ENCODE results near the gene BAHD1.
"Not testable (repeated sequence)": the region's sequence is repeated elsewhere in the genome, so short reads cannot be mapped to it uniquely, and the experiment has no call there.

Gene BAHD1

DNA sequence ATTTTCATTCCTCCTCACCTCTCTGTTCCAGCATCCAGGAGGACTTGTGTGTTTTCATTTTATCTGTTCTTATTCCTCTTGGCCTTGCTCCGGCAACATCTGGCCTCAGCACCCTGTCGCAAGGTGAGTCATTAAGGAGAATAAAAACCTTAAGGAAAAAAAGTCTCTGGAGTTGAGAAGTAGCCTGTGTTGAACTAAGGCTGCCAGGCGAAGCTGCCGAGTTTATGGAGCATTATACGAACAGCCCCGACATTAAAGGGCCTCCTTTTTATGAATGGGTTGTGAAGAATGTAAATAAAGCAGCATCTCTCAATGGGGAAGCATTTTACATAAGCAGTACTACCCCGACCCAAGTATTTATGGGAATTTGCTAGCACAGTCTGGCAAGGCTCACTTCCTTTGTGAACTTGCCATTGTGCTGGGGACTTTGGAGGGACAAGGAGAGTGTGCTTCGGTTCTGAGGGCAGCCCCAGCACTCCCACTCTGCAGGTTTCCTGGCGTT lies 4.7 kb downstream of the BAHD1 start:
- no peak for DNase-seq (ENCODE audit: low read depth)

- no peak for DNase-seq (ENCODE audit: low read depth)
These were observed 5.4 kb downstream of the BAHD1 start for GRCh38 chr15:40446144-40446543.

- DNase-seq (ENCODE audit: low read depth) = no peak
These were observed 7.6 kb downstream of the BAHD1 start for GRCh38 chr15:40448354-40448753.

DNA sequence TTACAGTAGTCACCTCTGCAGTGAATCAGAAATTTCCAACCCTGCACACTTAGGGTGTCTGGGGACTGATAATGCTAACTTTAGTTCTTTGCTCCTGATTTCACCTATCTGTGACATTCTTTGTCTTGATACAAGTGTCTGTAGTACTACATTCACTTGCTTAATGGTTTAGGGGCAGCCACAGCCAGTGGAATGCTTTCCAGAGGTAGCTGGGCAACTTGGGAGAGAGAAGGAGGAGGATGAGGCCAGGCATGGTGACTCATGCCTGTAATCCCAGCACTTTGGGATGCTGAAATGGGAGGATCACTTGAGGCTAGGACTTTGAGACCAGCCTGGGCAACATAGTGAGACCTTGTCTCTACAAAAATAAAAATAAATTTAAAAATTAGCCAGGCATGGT lies 8.5 kb downstream of the BAHD1 start:
- no peak for DNase-seq (ENCODE audit: low read depth)

GRCh38 chr15:40450047-40450446 lies 9.3 kb downstream of the BAHD1 start:
- DNase-seq (ENCODE audit: low read depth) = no peak

DNA sequence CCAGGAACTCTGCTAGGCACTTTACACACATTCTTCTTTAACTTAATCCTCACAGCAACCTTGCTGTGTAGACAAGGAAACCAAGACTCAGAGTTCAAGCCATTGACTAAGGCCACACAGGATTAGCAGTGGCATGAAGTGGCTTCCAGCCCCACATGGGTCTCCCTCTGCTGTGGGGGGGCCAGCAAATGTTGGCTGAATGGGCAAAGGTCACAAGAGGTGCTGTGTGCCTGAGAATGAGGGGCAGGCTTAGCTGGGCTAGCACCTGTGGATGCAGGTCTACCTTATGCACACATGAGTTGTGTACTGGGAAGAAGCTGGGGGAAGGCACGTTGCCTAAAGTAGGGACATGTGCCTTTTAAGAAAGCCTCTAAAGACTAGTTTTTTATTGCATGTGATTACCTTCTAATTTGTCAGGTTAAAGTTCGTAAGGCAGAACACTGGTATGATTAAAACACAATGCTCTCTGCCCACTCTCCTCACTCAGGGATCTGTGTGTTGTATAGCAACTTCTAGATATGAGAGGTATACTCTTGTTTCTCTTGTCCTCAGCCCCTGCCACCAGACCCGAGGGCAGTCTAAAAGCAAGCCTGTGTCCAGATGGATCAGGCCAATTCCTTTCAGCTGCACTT lies 10.9 kb downstream of the BAHD1 start:
- no peak for DNase-seq (ENCODE audit: low read depth)

DNA sequence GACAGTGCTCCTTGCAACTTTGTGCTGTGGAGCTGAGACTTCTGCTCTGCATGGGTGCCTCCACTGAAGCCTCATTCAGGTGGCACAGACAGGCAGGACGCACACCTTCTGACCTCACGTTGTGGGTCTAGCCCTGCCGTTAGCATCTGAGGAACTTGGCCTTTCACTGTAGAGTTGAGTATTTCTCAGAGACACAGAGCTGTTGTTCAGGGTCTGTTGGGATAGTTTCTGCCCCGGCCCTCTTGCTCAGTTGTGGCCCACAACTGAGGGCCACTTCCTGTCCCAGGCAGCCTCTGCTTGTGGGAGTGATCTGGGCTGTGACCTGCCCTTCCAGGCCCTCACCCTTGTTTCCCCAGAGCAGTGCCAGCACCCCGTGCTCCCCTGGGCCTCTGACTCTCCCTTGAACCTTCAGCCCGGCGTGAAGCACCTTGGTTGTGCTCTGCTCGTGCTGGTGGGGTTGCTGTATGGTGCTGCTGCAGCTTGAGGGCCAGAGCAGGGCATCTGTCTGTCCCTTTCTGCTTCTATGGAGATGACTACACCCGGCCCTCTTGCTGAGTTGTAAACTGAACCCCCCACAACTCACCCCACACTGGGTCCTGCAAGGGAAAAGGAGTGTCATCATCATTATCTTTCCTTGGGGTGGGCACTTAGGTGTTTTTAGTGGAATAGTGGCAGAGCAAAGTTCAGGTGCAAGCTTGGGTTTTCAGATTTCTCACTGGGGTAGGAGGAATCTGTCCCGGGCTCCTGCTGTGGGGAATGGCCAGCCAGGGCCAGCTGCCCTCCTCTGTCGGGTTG lies 11.7 kb downstream of the BAHD1 start:
- DNase-seq (ENCODE audit: low read depth) = no peak

- not testable (repeated sequence) for DNase-seq (ENCODE audit: low read depth)
These were observed 13.2 kb downstream of the BAHD1 start for GRCh38 chr15:40453941-40454340.

- no peak for DNase-seq (ENCODE audit: low read depth)
These were observed 14.2 kb downstream of the BAHD1 start for GRCh38 chr15:40454904-40455391.

- DNase-seq (ENCODE audit: low read depth) = no peak
These were observed 15.6 kb downstream of the BAHD1 start for GRCh38 chr15:40456299-40456712.

DNA sequence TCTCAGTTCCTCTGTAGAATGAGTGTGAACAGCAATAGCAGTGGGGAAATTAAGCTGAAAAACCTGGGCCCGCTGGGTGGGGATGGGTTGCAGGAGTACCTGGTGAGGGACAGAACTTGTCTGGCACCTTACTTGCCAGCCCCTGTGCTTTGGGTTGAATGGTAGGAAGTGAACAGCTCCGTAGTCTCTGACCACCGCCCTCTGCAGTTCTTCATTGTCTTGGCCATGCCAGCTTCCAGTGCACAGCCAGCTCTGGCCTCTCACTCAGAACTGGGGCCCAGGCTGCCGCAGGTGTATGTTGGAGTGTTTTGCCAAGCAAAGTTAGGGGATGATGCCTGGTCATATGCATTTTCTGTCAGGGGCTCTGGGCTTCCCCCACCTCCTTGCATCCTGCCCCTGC lies 16.0 kb downstream of the BAHD1 start:
- no peak for DNase-seq (ENCODE audit: low read depth)

DNA sequence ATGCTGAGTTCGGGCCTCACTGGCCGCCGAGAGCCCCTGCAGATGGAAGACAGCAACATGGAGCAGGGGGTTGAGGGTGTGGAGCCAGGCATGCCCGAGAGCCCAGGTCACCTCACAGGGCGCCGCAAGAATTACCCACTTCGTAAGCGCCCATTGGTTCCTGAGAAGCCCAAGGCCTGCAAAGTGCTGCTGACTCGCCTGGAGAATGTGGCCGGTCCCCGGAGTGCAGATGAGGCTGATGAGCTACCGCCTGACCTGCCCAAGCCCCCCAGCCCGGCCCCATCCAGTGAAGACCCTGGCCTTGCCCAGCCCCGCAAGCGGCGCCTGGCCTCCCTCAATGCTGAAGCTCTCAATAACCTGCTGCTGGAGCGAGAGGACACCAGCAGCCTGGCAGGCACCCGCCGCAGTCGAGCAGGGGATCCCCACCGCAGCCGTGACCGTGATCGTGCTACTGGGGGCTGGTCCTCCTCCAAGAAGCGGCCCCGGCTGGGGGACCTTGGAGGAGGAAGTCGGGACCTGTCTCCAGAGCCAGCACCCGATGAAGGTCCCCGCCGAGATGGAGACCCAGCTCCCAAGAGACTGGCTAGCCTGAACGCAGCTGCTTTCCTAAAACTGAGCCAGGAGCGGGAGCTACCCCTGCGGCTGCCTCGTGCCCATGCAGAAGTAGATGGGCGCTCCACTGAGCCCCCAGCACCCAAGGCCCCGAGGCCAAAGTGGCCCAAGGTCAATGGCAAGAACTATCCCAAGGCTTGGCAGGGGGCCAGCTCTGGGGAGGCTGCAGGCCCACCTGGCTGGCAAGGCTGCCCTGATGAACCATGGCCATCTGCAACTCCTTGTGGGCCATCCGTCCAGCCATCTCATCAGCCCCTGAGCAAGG lies 18.0 kb downstream of the BAHD1 start:
- no peak for DNase-seq (ENCODE audit: low read depth)

DNA sequence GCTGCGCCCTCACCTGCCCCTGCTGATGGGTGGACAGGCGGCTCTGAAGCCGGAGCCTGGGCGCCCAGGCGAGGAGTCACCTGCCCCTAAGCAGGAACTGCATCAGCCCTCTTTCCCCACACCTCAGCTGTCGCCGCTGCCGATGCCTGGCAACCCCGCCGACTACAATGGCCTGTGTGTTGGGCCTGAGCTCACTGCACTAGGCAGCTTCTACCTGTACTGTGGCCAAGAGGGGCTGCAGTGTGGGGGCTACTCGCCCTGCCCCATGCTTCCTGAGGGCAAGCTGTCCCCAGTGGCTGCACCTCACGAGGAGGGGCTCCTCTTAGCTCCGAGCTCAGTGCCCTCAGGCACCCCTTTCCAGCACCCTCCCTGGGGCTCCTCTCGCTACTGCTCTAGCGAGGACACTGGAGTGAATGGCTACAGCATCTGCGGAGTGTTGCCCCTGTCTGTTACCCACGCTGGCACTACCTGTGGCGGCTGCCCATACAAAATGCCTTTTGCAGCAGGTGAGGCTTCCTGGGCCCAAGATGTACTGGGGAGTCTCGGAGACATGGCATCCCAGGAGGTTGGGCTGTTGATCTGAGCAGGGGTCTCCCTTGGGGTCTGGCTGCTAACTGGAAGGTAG lies 18.8 kb downstream of the BAHD1 start:
- no peak for DNase-seq (ENCODE audit: low read depth)

DNA sequence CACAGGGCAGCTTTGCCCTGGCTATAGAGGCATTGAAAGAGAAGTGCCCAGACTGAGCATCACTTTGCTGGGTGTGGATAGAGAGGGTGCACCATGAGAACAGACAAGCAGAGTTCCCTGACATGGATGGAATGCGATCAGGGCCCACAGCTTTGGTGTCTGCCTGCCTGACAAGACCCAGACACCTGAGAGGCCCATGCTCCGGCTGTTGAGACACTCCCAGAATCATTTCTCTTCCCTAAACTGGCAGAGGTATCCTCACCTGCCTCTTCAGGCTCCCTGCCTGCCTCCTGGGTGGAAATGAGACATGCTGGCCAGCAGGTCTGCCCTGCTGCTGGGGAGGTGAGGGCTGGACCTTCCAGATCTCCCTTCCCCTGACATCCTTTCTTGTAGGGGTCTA lies 19.7 kb downstream of the BAHD1 start:
- no peak for DNase-seq (ENCODE audit: low read depth)

DNA sequence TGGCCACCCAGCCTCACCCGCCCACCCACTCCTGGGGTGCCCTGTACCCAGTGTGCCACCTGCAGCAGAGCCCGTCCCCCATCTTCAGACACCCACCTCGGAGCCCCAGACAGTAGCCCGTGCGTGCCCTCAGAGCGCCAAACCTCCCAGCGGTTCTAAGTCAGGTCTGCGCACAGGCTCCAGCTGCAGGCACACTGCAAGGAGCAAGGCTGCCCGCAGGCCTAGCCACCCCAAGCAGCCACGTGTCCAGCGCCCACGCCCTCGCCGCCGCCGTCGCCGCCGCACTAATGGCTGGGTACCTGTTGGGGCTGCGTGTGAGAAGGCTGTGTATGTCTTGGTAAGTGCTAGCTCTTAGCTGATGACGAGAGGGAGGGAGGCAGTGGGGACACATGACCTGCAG lies 21.2 kb downstream of the BAHD1 start:
- no peak for DNase-seq (ENCODE audit: low read depth)

GRCh38 chr15:40463279-40463678 lies 22.5 kb downstream of the BAHD1 start:
- no peak for DNase-seq (ENCODE audit: low read depth)

DNA sequence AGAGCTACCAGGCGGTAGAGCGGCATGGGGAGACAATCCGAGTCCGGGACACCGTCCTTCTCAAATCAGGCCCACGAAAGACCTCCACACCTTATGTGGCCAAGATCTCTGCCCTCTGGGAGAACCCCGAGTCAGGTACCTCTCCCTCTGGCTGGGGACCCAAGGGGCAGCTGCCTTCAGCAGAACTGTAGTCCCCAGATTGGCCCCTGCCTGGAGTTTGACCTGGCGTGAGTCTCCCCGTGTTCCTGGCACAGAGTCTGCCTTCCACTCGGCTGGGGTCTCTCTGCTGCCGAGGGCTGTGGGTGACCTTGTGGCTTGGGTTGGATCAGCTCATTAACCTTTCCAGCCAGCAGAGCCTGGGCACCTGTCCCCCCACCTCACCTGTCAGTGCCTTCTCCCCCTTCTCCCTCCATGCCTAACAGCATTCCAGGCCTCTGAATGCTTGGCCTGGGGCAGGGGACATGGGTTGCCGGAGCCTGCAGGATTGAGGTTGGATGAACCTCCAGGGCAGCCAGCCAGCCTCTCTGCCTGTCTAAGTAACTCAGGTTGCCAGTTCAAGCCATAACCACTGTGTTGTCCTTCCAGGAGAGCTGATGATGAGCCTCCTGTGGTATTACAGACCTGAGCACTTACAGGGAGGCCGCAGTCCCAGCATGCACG lies 23.3 kb downstream of the BAHD1 start:
- DNase-seq (ENCODE audit: low read depth) = no peak

GRCh38 chr15:40464595-40465185 lies 23.9 kb downstream of the BAHD1 start:
- DNase-seq (ENCODE audit: low read depth) = no peak

GRCh38 chr15:40465939-40466338 lies 25.2 kb downstream of the BAHD1 start:
- DNase-seq (ENCODE audit: low read depth) = no peak

DNA sequence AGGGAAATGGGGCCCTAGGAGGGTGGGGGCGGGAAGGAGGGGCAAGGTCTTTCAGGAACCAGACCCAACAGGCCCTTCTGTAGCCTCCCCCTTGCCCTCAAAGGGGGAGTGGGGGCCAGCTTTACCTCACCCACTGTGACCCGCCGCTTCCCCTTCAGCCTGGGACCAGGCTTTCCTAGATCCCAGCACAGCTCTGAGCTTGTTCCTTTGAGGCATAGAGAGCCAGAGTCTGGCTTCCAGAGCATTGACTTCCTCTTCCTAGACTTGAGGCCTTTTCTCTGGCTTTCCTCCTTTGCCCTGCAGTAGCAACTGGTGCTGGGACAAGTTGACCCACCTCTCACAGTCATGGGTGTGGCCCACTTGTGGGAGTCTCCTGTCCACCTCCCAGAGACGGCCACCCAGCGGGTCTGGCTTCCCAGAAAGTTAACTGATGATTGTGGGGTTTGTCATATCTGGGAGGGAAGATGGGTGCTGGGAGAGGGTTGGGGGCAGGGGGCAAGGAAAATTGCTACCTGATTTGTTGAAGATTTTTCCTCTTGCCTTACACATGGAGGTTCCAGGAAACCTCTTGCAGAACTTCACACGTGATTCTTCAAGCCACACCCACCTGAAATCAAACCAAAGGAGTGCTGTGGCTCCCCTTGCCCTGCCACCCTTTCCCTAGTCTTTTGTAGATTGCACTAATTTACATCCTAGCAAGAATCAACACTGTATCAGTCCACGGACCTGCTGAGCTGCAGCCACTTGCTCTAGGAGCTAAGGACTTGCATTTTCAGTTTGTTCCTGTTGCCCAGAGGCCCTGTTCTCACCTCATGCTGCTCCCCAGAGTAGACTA lies 25.9 kb downstream of the BAHD1 start:
- DNase-seq (ENCODE audit: low read depth) = no peak

Measured in HS-27A (cell line).